ENCODE results near the gene SMYD3.

SMYD3 gene

DNA sequence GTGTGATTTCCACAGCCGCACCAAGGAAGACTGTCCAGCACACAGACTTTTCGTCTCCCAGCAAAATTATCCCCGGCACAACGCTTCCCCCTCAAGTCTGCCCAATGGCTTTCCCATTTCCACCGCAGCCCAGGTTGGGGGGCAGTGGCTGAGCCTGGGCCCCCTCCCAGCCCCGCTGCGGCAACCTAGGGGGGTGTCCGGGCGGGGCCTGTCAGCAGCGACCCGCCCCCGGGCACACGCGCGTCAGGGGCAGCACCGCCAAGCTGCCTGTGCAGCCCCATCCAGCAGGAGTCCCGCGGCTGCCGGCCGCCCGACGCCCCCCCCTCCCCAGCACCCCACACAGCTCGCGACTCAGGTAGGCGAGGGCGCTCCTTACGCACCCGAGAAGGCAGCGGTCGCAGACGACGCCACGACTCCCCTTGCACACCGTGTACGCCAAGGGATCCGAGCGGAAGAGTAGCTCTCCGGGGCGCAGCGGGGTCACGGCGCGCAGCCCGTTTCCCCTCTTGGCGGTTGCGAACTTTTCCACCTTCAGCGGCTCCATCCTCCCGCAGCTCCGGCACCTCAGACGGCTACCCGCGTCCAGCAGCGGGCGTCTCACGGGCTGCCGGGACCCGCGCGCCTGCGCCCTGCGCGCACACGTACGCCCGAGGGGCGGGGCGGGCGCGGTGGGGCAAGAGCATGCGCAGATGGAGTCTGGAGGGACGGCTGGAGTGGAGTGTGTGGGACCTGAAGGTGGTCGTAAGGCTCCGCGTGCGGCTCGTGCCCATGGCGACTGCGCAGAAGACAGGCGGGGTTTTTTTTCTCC lies at the start of gene SMYD3:
TSS of gene SMYD3 (minus strand) at position 606 of the 808 bp plus-strand sequence.
- peak; percentile 88 to 91 for ATAC-seq

DNA sequence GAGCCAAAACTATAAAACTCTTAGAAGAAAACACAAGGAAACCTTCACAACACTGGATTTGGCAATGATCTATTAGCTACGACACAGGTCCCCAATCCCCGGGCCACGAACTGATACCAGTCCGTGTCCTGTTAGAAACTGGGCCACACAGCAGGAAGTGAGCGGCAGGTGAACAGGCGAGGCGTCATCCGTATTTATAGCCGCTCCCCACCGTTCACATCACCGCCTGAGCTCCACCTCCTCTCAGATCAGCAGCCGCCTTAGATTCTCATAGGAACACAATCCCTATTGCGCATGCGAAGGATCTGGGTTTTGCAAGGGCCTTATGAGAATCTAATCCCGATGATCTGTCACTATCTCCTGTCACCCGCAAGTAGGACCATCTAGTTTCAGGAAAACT lies 47.1 kb upstream of the SMYD3 start:
- ATAC-seq, result no peak

DNA sequence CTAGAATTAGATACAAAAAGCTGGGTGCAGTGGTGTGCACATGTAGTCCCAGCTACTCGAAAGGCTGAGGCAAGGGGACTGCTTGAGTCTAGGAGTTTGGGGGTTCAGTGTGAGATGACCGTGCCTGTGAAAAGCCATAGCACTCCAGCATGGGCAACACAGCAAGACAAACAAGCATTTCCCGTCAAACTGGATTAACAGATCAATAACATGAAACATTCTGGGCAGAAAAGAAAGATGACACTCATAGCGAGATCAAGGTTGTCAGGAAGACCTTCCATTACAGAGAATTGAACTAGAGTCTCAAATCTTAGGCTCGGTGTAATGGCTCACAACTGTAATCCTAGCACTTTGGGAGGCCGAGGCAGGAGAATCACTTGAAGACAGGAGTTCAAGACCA lies 45.0 kb upstream of the SMYD3 start:
- no peak for ATAC-seq

DNA sequence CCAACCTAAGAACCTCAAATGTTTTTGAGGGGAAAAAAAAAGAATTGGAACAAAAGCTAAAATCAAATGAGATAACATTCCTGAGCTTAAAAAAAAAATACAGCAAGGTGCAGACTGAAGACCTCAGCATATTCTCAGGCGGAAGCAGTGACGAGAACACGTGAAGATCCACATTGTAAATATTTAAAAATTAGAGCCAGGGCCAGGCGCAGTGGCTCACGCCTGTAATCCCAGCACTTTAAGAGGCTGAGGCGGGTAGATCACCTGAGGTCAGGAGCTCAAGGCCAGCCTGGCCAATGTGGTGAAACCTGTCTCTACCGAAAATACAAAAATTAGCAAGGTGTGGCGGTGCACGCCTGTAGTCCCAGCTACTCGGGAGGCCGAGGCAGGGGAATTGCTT lies 43.3 kb upstream of the SMYD3 start:
- ATAC-seq, result no peak

DNA sequence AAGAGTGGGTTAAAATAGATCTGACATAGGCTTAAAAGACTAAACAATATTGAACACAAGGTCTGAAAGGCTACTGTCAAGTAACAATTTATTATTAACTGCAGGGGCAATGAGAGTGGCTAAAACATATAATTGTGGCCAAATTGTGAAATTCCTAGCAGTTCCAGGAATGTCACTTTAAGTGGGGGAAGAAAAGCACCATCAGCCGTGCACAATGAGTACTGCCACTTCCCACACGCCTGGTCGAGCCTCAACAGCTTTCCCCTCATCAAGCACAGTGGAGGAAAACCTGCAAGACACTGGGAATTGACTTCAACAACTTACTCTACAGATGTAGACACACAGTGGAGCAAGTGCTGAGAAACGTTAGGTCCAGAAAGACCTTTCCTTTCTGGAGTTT lies 42.6 kb upstream of the SMYD3 start:
- ATAC-seq, result no peak

DNA sequence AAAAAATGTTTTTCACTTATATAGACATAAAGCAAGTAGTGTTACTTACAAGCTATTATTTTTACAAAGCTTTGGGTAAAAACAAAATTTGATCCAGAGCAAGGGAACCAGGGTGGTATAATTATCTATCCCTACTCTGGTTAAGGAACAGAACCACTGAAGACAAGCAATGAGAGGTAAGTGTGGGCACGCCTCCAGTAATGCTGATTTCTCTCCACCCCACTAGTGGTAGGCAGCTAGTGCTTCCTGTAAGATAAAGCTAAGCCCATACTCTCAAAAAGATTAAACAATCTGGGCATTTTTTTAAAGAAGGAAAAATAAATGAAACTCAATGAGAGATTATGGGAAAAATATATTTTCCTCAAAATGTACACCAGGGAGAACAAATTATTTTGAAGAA lies 36.9 kb upstream of the SMYD3 start:
- no peak for ATAC-seq

DNA sequence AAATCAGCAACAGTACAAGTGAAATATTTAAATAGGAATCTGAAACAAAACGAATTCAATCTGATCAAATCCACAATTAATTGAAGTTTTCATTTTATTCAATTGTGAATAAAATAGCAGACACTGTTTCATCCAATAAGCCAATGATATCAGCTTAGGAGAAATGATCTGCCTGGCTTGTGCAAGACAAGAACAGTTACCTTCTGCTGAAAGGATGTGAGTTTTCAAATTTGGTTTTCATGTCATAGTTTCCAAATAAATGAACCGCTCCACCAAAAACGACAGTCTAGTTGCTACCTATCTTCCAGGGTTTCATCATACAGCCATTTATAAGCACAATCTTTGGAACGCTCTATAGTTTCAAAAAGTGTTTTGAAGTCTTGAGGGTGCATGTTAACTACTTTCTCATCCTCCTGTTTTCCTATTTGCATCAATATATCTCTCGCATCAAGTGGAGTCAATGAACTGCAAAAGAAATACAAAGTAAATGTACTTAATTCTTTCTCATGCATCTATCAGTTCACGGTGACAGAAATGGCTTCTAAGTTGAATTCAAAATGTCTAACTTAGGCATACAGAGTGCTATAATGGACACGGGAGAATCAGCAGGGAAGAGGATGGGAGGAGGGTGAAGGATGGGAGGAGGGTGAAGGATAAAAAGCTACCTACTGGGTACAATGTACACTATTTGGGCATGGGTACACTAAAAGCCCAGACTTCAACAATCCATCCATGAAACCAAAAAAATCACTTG lies 33.8 kb upstream of the SMYD3 start:
- no peak for ATAC-seq

DNA sequence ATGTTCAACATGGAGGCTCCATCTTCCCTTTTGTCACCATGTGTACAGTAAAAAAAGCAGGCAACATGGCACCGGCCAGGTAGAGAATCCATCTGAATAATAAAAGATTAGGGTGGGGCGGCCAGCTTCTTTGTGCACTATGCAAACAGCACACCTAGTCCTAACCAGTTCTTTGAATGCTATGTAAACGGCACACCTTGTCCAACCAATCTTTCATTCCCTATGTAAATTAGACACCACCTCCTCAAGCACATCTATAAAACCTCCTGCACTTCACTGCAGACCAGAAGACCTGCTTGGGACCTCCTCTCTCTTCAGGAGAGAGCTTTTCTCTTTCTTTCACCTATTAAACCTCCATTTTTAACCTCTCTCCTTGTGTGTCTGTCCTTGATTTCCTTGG lies 30.8 kb upstream of the SMYD3 start:
- ATAC-seq, result no peak

DNA sequence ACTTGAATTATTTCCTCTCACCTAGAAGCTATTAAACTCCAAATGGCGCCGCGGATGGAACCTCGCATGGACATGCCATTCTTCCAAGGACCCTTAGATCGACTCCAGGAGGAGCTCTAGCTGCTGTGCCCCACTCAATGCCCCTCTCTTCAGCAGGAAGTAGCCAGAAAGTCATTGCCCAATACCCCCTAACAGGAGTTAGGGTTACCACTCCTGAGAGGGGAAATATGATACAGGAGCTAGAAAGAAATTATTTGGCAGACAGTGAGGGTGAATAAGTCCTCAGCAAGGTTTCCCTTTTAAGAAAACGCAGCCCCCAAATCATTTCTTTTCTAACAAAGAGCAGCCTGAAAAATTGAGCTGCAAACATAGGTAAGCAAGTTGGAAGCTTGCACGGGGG lies 30.4 kb upstream of the SMYD3 start:
- ATAC-seq, result no peak

DNA sequence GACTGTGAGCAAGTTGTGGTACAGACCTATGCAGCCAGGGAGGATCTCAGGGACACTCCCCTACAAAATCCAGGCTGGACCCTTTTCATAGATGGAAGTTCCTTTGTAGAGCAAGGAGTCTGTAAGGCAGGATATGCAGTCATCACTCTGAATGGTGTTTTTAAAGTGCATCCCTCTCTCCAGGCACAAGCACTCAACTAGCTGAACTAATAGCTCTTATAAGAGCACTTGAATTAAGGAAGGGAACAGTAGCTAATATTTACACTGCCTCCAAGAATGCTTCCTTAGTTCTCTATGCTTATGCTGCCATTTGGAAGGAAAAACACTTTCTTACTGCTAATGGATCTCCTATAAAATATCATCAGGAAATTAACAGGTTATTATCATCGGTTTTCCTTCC lies 27.0 kb upstream of the SMYD3 start:
- ATAC-seq, result no peak

DNA sequence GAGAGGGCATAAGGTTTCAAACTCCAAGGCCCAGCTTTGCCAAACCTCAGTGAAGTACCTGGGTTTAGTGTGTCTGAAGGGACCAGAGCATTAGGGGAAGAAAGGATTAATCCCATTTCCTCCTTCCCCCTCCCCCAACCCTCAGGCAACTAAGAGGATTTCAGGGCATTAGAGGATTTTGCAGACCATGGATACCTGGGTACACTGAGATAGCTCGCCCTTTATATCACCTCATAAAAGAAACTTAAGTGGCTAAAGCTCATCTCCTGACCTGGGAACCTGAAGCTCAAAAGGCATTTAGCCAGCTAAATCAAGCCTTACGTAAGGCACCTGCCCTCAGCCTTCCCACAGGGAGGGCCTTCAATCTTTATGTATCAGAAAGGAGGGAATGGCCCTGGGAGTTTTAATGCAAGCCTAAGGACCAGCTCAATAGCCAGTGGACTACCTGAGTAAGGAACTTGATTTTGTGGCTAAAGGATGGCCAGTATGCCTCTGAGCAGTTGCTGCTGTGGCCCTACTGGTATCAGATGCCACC lies 26.4 kb upstream of the SMYD3 start:
- no peak for ATAC-seq

DNA sequence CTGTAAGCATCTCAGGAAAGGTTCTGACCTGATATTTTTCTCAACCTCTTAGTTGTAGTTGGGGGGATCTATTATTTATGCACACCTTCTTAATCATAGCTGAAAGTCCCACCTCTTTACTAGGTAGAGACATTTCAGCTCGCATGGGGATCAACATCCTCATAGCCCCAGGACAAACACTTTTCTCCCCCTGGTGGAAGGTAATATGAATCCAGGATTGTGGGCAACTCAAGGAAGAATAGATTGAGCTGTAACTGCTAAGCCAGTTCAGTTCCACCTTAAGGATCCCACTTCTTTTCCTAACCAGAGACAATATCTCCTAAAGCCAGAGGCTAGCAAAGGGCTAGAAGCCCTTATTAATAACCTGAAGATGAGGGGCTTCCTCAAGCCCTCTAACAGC lies 25.4 kb upstream of the SMYD3 start:
- no peak for ATAC-seq

DNA sequence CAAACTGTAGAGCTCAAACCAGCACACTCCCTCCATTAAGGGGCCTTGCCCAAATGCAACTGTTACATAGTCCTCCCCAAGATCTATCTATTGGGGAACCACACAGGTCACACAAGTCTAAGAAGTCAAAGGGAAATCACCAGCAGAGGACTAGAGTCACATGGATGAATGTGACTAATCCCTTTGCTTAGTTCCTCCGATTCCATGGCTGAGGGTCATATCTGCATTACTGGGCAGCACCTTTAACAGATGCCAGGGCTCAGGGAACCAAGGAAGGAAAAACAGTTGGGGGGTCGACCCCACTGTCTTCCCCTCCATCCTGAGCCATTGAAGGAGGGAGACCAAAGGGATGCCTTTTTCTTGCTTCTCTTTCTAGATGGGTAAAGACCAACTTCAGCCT lies 23.4 kb upstream of the SMYD3 start:
- no peak for ATAC-seq

DNA sequence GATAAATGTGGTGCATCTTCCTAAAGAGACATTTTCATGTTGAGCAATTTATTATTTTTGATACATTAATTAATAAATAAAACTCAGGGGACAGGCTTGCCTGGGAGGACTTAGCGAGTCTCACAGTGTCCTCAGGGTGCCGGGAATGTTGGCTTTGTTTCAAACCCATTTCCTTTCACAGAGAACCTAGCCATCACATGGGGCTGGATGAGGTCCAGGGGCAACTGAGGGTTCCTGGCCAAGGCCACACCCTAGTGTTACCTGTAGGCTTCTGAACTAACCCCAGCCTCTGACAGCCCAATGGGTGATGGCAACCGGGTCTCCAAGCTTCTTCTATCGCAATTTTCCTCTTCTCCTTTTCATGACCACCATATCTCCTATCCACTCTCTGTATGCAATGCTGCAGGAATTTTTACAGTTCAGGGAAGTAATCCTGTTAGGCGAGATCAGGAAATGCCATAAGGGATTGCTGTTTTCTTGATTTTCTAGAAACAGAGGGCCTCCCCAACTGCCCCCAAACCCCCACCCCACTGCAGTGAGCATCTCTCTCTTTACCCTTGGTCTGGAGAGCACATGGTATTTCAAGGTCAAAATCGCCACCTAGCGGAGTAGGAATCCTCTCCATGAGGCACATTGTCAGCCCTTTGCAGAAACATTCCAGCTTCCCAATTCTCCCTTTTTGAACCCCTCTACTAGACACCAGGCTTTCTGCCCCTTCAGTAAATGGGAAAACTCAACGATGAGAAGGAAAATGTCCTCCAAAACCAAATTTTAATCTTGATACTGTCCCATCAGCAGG lies 22.1 kb upstream of the SMYD3 start:
- ATAC-seq, result no peak

DNA sequence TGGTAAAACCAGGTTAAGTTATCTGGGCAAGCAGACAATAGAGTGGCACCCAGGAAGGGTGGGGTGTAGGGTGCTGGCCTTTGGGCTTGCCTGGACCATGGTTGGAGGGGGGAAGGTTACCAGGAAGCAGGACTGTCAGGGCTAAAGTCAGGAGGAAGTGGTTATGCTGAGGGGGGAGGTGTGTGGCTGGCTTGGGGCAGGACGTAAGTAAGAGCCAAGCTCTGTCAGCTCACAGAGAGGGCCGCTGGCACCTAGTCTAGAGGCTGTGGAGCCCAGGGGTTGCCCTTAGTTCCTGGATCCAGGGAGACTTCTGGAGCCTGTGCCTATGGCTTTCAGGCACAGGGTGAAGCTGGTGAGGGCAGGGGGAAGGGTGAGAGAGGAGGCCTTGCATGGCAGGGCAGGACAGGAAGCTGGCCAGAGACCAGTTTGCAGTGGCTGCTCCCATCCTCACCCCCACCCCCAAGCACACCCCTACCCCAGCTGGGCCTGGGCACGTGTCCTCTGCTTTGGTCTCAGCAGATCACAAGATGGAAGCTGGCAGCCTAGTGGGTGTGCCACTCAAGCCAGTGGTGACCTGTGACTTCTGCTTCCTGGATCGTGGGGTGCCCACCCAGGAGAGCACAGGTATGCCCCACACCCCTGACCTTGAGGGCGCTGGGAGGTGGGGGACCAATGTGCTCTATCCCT lies 20.5 kb upstream of the SMYD3 start:
- peak in 1 of 2 donors; percentile 36 for ATAC-seq

DNA sequence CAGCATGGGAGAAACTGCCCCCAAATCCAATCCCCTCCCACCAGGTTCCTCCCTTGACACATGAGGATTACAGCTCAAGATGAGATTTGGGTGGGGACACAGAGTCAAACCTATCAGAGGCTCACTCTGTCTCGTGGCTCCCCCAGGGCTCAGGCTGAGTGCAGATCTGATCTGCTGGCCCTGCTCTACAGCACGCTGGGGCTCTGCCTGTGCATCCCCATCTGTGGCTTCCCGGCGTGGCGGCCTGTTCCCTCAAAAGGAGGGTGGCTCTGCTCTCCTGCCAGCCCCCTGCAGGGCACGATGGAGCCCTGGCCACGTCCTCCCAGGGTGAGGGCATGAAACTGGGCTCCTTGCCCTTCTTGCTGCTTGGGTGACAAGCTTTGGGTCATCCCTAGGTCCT lies 19.8 kb upstream of the SMYD3 start:
- ATAC-seq, result no peak

DNA sequence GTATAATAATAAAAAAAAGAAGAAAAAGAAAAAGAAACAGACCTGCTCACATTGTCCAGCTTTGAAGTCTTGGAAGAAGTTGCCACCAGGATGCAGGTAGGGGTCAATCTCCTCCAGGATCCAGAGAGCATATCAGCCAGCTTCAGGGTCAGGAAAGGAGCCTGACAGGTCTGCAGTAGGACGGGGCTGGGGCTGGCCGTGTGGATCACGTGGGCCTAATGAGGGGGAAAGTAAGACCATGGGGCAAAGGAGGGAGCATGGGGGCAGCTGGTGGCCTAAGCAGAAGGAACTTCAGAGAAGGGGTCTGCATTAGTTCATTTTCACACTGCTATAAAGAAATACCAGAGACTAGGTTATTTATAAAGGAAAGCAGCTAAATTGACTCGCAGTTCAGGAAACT lies 19.3 kb upstream of the SMYD3 start:
- ATAC-seq, result no peak

DNA sequence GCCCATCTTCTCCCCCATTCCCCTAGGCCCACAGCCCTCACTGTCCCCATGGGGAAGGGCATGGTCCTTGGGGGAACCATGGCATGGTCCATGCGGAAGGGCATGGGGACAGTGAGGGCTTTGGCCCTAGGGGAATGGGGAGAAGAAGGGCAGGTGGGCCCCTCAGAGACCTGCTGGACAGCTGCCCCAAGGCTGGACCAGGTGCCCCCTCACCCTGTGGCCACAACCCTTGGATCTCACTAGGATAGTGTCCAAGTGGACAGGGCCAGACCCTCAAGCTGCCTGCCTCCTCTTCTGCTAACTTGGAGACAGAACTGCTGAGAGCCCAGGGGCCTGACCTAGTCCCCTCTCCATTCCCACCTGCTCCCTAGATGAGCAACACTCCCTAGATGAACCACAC lies 12.4 kb upstream of the SMYD3 start:
- no peak for ATAC-seq

DNA sequence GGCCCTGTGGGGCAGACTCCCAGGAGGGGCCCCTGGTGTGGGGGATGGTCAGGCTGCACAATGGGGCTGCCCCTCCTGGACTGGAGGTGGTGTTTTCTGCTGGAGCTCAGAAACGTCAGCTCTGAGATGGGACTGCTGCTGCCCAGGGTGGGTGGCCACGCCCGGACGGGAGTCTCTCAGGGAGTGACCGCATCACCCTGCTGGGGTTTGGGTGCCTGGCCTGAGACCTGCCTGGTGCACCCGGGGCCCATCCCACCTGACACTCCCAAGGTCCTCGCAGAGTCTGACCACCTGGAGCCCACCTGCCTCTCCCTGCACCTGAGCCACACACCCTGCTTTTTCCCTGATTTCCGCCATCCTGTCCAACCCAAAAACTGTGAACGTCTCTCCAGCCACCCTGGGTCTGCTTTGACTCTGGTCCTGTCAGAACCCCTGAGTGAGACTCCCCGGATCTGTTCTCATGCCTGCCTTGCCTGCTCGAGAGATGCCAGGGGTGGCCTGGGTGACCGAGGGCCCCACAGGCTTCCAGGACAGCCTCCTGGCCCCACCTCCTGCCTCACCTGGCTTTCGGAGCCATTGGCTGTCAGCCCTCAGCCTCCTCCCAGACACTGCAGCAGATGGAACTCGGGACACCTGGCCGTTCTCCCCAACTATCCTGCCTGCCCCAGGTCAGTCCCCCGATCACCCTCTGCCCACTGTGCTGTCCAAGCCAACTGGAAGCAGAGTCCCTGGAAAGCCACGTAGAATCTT lies 11.6 kb upstream of the SMYD3 start:
- no peak for ATAC-seq

DNA sequence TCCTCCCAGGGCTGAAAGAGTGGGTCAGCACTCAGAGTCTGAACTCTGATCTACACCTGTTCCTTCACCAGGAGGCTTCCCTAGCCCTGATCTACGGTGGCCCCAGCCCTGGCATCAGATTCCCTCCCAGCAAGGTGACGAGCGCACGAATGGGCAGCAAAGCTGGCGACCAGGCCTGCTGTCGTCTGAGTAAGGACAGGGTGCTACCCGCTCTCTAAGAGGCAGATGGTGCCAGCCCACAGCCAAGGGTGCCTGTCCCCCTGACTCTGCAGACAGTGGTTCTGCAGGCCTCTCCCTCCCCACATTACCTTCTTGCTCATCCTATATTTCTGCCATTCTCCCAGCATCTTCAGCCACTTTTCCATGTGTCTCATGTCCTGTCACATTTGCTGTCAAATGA lies 10.3 kb upstream of the SMYD3 start:
- no peak for ATAC-seq

DNA sequence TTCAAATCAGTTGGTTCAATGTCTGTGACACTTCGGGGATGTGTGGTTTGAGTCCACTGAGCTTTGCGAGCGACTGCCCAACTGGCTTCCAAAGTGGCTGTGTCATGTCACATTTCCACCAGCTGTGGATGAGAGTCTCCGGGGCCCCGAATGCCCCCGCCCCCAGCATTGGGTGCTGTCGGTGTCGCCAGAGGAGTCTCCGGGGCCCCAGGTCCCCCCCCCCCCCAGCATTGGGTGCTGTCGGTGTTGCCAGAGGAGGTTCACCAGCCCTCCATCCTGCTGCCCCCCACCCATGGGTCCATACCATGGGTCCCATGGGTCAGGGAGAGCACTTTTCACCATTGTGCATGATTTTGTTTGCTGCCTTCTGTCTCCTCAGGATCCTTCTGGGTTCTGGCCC lies 9.0 kb upstream of the SMYD3 start:
- ATAC-seq, result no peak
